ENCODE measurements around the gene NR2F2. TPM values are rescaled to one million over a fixed set of nuclear protein-coding genes. Genes with fewer than 3 reads are reported as not detected.

NR2F2 gene
- total and polyA plus RNA-seq, 2 experiments from 2014 or later: 0.16 TPM; not detected in 1

GRCh38 chr15:96334017-96334704 lies 3.7 kb downstream of the NR2F2 start:
- Histone ChIP-seq H3K27ac (ENCODE audit: low read depth) (no peak overlapping the region), H3K4me1 (ENCODE audit: insufficient read depth) (peaks cover 78% of the 10 kb centered on the region), H3K9me2 (ENCODE audit: insufficient read depth) (no peaks in the 10 kb centered on the region), H3F3A (replicated peaks; ENCODE audit: low read depth) (peaks cover 27% of the 10 kb centered on the region), H3K36me3 (ENCODE audit: insufficient read depth) (no peaks in the 10 kb centered on the region), H2AFZ (no peak overlapping the region), H3K79me2 (replicated peaks; ENCODE audit: insufficient read depth) (no peaks in the 10 kb centered on the region), H3K4me2 (peak overlapping the region; percentile 83; the same call in 1 of the 2 replicates), H3K27me3 (ENCODE audit: insufficient read depth) (peaks cover 95% of the 10 kb centered on the region), H3K4me3 (peak overlapping the region; percentile 54; the same call in 1 of the 2 replicates), H4K20me1 (replicated peaks; ENCODE audit: insufficient read depth) (peaks cover 9% of the 10 kb centered on the region; the same call in 1 of the 2 replicates)
- peaks cover 65% of the 10 kb centered on the region for H3K4me1 Mint-ChIP-seq
- peak overlapping the region; percentile 62; the same call in 2 of the 3 replicates for H3K4me3 Mint-ChIP-seq
- H3K9me3 Mint-ChIP-seq: peaks cover 3% of the 10 kb centered on the region
- ATAC-seq (peak; percentile 4), DNase-seq (ENCODE audit: low spot score) (peak; percentile 46)
- TF ChIP-seq EZH2phosphoT487 (IDR thresholded peaks at IDR 0.05; ENCODE audit: unreplicated experiment) (peak; percentile 40), EZH2 (IDR thresholded peaks at IDR 0.05; ENCODE audit: low read depth, unreplicated experiment) (peak; percentile 57), JUNB (IDR thresholded peaks at IDR 0.05; ENCODE audit: unreplicated experiment) (no peak)
- H3K27me3 Mint-ChIP-seq (ENCODE audit: insufficient read depth, low read depth, poor library complexity): peaks cover 93% of the 10 kb centered on the region
- H3K27ac Mint-ChIP-seq: no peak overlapping the region
- H3K36me3 Mint-ChIP-seq (ENCODE audit: low read depth): no peaks in the 10 kb centered on the region

GRCh38 chr15:96334705-96335410 lies 4.4 kb downstream of the NR2F2 start:
- no peak overlapping the region for H3K27ac Mint-ChIP-seq
- no peak overlapping the region for H3K4me3 Mint-ChIP-seq

GRCh38 chr15:96335411-96336024 lies 5.0 kb downstream of the NR2F2 start:
- H2AFZ ChIP-seq: no peak overlapping the region
- Mint-ChIP-seq H3K36me3 (ENCODE audit: low read depth) (no peaks in the 10 kb centered on the region), H3K4me1 (peaks cover 74% of the 10 kb centered on the region), H3K9me3 (peaks cover 3% of the 10 kb centered on the region), H3K27me3 (ENCODE audit: insufficient read depth, low read depth, poor library complexity) (peaks cover 95% of the 10 kb centered on the region), H3K4me3 (no peak overlapping the region; the same call in 2 of the 3 replicates), H3K27ac (no peak overlapping the region)
- H3K4me3 ChIP-seq: no peak overlapping the region
- H3K36me3 ChIP-seq (ENCODE audit: insufficient read depth): no peaks in the 10 kb centered on the region
- H3K4me1 ChIP-seq (ENCODE audit: insufficient read depth): peaks cover 81% of the 10 kb centered on the region
- no peaks in the 10 kb centered on the region for H3K79me2 ChIP-seq (replicated peaks; ENCODE audit: insufficient read depth)
- peaks cover 23% of the 10 kb centered on the region for H3F3A ChIP-seq (replicated peaks; ENCODE audit: low read depth)
- peaks cover 98% of the 10 kb centered on the region for H3K27me3 ChIP-seq (ENCODE audit: insufficient read depth)
- no peaks in the 10 kb centered on the region for H3K9me2 ChIP-seq (ENCODE audit: insufficient read depth)
- H4K20me1 ChIP-seq (replicated peaks; ENCODE audit: insufficient read depth): 0 out of 2 replicates have a peak, but pooled peaks cover 5% of the 10 kb centered on the region
- TF ChIP-seq EZH2 (IDR thresholded peaks at IDR 0.05; ENCODE audit: low read depth, unreplicated experiment) (peak; percentile 26), CTCF (conservative IDR thresholded peaks at IDR 0.05; ENCODE audit: low read depth in 2 of 2) (no peak)
- ATAC-seq (no peak), DNase-seq (ENCODE audit: low spot score) (peak; percentile 75)
- no peak overlapping the region for H3K27ac ChIP-seq (ENCODE audit: low read depth)
- H3K4me2 ChIP-seq: peak overlapping the region; percentile 73

More at GRCh38 chr15:96334705-96335410, 4.4 kb downstream of the NR2F2 start:
- H3K27ac ChIP-seq (ENCODE audit: low read depth): no peak overlapping the region
- Mint-ChIP-seq H3K9me3 (peaks cover 3% of the 10 kb centered on the region), H3K4me1 (peaks cover 67% of the 10 kb centered on the region), H3K36me3 (ENCODE audit: low read depth) (no peaks in the 10 kb centered on the region), H3K27me3 (ENCODE audit: insufficient read depth, low read depth, poor library complexity) (peaks cover 93% of the 10 kb centered on the region)
- H3K4me3 ChIP-seq: no peak overlapping the region
- H3K27me3 ChIP-seq (ENCODE audit: insufficient read depth): peaks cover 95% of the 10 kb centered on the region
- ATAC-seq: no peak
- peak overlapping the region; percentile 83; the same call in 1 of the 2 replicates for H3K4me2 ChIP-seq
- H3K36me3 ChIP-seq (ENCODE audit: insufficient read depth): no peaks in the 10 kb centered on the region
- no peaks in the 10 kb centered on the region for H3K79me2 ChIP-seq (replicated peaks; ENCODE audit: insufficient read depth)
- H3F3A ChIP-seq (replicated peaks; ENCODE audit: low read depth): peaks cover 24% of the 10 kb centered on the region
- peak; percentile 12 for DNase-seq (ENCODE audit: low spot score)
- H4K20me1 ChIP-seq (replicated peaks; ENCODE audit: insufficient read depth): 0 out of 2 replicates have a peak, but pooled peaks cover 5% of the 10 kb centered on the region
- no peak overlapping the region for H2AFZ ChIP-seq
- peak; percentile 21 for TF ChIP-seq EZH2 (IDR thresholded peaks at IDR 0.05; ENCODE audit: low read depth, unreplicated experiment)
- TF ChIP-seq STAT1 (IDR thresholded peaks at IDR 0.05; ENCODE audit: unreplicated experiment): no peak
- no peak for TF ChIP-seq POLR2AphosphoS5 (IDR thresholded peaks at IDR 0.05; ENCODE audit: low read depth)
- no peaks in the 10 kb centered on the region for H3K9me2 ChIP-seq (ENCODE audit: insufficient read depth)
- H3K4me1 ChIP-seq (ENCODE audit: insufficient read depth): peaks cover 78% of the 10 kb centered on the region
